Liver (tissue), 9 donors: ENCODE results near the gene DHRS1. TPM values are rescaled to one million over a fixed set of nuclear protein-coding genes. Genes with fewer than 3 reads are reported as not detected.

Experiments used
- DNase-seq: peaks from one replicate; pipeline ENCODE4 v3.0.0-alpha.2; 2017; ENCODE audit warnings: low spot score
- H3K27ac ChIP-seq, 2 donors: one replicate each; pipeline ENCODE4 v1.7.0; 2013; ENCODE audit warnings: inconsistent platforms in 2 of 2, low read length in 2 of 2, control low read depth in 1 of 2, low read depth in 1 of 2, mild to moderate bottlenecking in 1 of 2
- H3K27me3 ChIP-seq, 4 donors: one replicate each; pipeline versions ENCODE4 v1.6.1 to v1.7.0; 2013; ENCODE audit warnings: low read length in 3 of 4, inconsistent platforms in 1 of 4, mild to moderate bottlenecking in 1 of 4, moderate library complexity in 1 of 4; ENCODE audit not compliant: control insufficient read depth in 4 of 4, insufficient read depth in 4 of 4
- H3K36me3 ChIP-seq, 4 donors: one replicate each; pipeline versions ENCODE4 v1.6.1 to v1.7.0; 2013; ENCODE audit warnings: low read length in 3 of 4, mild to moderate bottlenecking in 3 of 4, low read depth in 1 of 4, moderate library complexity in 1 of 4; ENCODE audit not compliant: control insufficient read depth in 4 of 4, insufficient read depth in 3 of 4
- H3K4me1 ChIP-seq, 4 donors: one replicate each; pipeline versions ENCODE4 v1.6.1 to v1.7.0; 2013; ENCODE audit warnings: low read length in 3 of 4, mild to moderate bottlenecking in 3 of 4, moderate library complexity in 1 of 4; ENCODE audit not compliant: control insufficient read depth in 4 of 4, insufficient read depth in 4 of 4
- H3K4me3 ChIP-seq, 3 donors: one replicate each; pipeline versions ENCODE4 v1.6.1 to v1.7.0; 2013; ENCODE audit warnings: low read length in 3 of 3, control low read depth in 1 of 3, low read depth in 1 of 3, mild to moderate bottlenecking in 1 of 3
- H3K9ac ChIP-seq, 2 donors: one replicate each; pipeline ENCODE4 v1.7.0; 2013; ENCODE audit warnings: low read length in 2 of 2, mild to moderate bottlenecking in 2 of 2, moderate library complexity in 2 of 2, control low read depth in 1 of 2, low read depth in 1 of 2
- H3K9me3 ChIP-seq, 4 donors: one replicate each; pipeline versions ENCODE4 v1.6.1 to v1.7.0; 2013; ENCODE audit warnings: low read length in 3 of 4; ENCODE audit not compliant: control insufficient read depth in 4 of 4
- ATF3 ChIP-seq: IDR thresholded peaks from 2 replicates; pipeline ENCODE4 v1.6.1; 2016; ENCODE audit warnings: antibody characterized with exemption
- EGR1 ChIP-seq, 2 donors: IDR thresholded peaks; 2 replicates each; pipeline ENCODE4 v1.6.1; 2016 to 2018; ENCODE audit warnings: antibody characterized with exemption in 2 of 2, low read depth in 2 of 2
- FOXA1 ChIP-seq: IDR thresholded peaks from 2 replicates; pipeline ENCODE4 v1.6.1; 2016; ENCODE audit warnings: antibody characterized with exemption
- FOXA2 ChIP-seq: IDR thresholded peaks from 2 replicates; pipeline ENCODE4 v1.6.1; 2016; ENCODE audit warnings: antibody characterized with exemption
- GABPA ChIP-seq, 2 donors: IDR thresholded peaks in 1 of 2; conservative IDR thresholded peaks in 1 of 2; 2 replicates each; pipeline ENCODE4 v1.6.1; 2016; ENCODE audit warnings: antibody characterized with exemption in 2 of 2, mild to moderate bottlenecking in 1 of 2, moderate library complexity in 1 of 2
- HNF4A ChIP-seq, 2 donors: conservative IDR thresholded peaks; 2 replicates each; pipeline ENCODE4 v1.6.1; 2016; ENCODE audit warnings: antibody characterized with exemption in 2 of 2, mild to moderate bottlenecking in 2 of 2
- HNF4G ChIP-seq: IDR thresholded peaks from 2 replicates; pipeline ENCODE4 v1.6.1; 2016; ENCODE audit warnings: antibody characterized with exemption
- JUND ChIP-seq, 2 donors: IDR thresholded peaks; 2 replicates each; pipeline ENCODE4 v1.6.1; 2016; ENCODE audit warnings: antibody characterized with exemption in 2 of 2
- MAX ChIP-seq: IDR thresholded peaks from 2 replicates; pipeline ENCODE4 v1.6.1; 2016; ENCODE audit warnings: antibody characterized with exemption
- RAD21 ChIP-seq, 2 donors: IDR thresholded peaks; 2 replicates each; pipeline ENCODE4 v1.6.1; 2016; ENCODE audit warnings: antibody characterized with exemption in 2 of 2, mild to moderate bottlenecking in 2 of 2
- RXRA ChIP-seq, 2 donors: IDR thresholded peaks; 2 replicates each; pipeline ENCODE4 v1.6.1; 2017 to 2018; ENCODE audit warnings: antibody characterized with exemption in 2 of 2, mild to moderate bottlenecking in 1 of 2
- SP1 ChIP-seq: IDR thresholded peaks from 2 replicates; pipeline ENCODE4 v1.6.1; 2018; ENCODE audit warnings: antibody characterized with exemption, mild to moderate bottlenecking
- TAF1 ChIP-seq: conservative IDR thresholded peaks from 2 replicates; pipeline ENCODE4 v1.6.1; 2016; ENCODE audit warnings: antibody characterized with exemption, mild to moderate bottlenecking
- YY1 ChIP-seq: IDR thresholded peaks from 2 replicates; pipeline ENCODE4 v1.6.1; 2016; ENCODE audit warnings: antibody characterized with exemption, mild to moderate bottlenecking
- ZBTB33 ChIP-seq: IDR thresholded peaks from 2 replicates; pipeline ENCODE4 v1.6.1; 2016; ENCODE audit warnings: antibody characterized with exemption
- WGBS: extraction: QIAGEN DNeasy Blood & Tissue Kit; methylation state at CpG from one replicate; pipeline ENCODE4 v1.1.7; 2013; 5-methylcytosine and 5-hydroxymethylcytosine counted together
- polyA plus RNA-seq, 2 donors: library from polyadenylated mRNA; stranded (reverse) in 1 of 2; unstranded in 1 of 2; fragments of 200-250 nt in 1 of 2; fragments of >200 nt in 1 of 2; fragmentation: Nextera tagmentation in 1 of 2; extraction: Ambion mirVana in 1 of 2; gene quantifications; one replicate each; pipeline versions ENCODE4 v1.2.1 to v1.2.3, GENCODE V29; 2013 to 2015
- total RNA-seq, 2 donors: library from RNA; depleted of rRNA; stranded (reverse); fragments of >200 nt; gene quantifications; one replicate each; pipeline ENCODE4 v1.2.3, GENCODE V29; 2014
- TF ChIP-seq, protein P1 (sequence below): fragments of 150-350 bp; IDR thresholded peaks from 2 replicates; pipeline ENCODE4 v1.5.1; 2017; ENCODE audit warnings: improper control_type of control experiment, low read depth, low read length; ENCODE audit not compliant: missing input control
- TF ChIP-seq, protein P2 (sequence below): IDR thresholded peaks from 2 replicates; pipeline ENCODE4 v1.6.1; 2016; ENCODE audit warnings: antibody characterized with exemption, mild to moderate bottlenecking
- donor health status: healthy.
- donor health status: healthy.
- donor health status: healthy.
- donor health status: healthy.
- donor health status: healthy.

The DHRS1 gene
- total and polyA plus RNA-seq, 4 donors: 30.3 to 84.9 (median 50.2) TPM

DNA sequence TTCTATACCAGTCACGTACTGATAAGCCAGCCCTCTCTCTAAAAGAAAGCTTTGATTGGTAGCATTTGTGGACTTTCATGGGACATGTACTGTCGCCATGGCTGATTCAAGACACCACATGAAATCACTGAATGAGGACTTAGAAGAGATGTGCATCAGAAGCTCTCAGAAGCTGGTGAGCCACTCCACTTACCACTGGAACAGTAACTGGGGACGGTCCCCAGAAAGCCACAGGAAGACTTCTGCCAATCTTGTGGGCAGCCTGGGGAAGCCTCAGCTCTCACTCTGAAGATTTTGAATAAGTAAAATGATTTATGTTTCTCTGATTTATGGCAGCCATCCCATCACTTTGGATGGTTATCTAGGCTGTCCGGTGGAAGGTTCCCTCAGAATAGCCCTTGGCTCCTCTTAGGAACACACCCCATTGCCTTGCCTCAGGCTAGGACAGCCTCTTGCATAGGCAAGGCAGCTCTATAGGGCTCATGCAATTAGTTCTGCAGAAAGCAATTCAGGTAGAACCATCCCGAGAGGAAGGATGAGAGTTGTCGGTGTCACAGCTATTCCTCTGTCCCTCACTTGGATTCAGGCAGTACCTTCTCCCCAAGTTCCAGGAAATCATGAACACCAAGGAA is 9.8 kb downstream of the DHRS1 start:
- no peak overlapping the region for H3K9ac ChIP-seq
- no peaks in the 10 kb centered on the region for H3K9me3 ChIP-seq
- WGBS: 84% methylated on average over 6 of the region's 6 CpGs
- no peak overlapping the region for H3K4me3 ChIP-seq
- TF ChIP-seq YY1 (no peak), ATF3 (no peak), RXRA (IDR thresholded peaks at IDR 0.05) (no peak), HNF4A (conservative IDR thresholded peaks at IDR 0.05) (no peak), ZBTB33 (no peak), TAF1 (no peak), EGR1 (IDR thresholded peaks at IDR 0.05; ENCODE audit: low read depth in 2 of 2) (no peak), MAX (no peak), GABPA (IDR thresholded peaks at IDR 0.05 in 1 of 2, conservative IDR thresholded peaks at IDR 0.05 in 1 of 2) (no peak), SP1 (no peak), HNF4G (no peak), FOXA1 (no peak)
- TF ChIP-seq, protein P1, sequence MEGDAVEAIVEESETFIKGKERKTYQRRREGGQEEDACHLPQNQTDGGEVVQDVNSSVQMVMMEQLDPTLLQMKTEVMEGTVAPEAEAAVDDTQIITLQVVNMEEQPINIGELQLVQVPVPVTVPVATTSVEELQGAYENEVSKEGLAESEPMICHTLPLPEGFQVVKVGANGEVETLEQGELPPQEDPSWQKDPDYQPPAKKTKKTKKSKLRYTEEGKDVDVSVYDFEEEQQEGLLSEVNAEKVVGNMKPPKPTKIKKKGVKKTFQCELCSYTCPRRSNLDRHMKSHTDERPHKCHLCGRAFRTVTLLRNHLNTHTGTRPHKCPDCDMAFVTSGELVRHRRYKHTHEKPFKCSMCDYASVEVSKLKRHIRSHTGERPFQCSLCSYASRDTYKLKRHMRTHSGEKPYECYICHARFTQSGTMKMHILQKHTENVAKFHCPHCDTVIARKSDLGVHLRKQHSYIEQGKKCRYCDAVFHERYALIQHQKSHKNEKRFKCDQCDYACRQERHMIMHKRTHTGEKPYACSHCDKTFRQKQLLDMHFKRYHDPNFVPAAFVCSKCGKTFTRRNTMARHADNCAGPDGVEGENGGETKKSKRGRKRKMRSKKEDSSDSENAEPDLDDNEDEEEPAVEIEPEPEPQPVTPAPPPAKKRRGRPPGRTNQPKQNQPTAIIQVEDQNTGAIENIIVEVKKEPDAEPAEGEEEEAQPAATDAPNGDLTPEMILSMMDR: no peak
- peaks cover 2 to 29% (median 28%) of the 10 kb centered on the region in 4 donors for H3K4me1 ChIP-seq
- no peak for DNase-seq
- no peak overlapping the region for H3K27ac ChIP-seq
- H3K27me3 ChIP-seq: no peaks in the 10 kb centered on the region
- peaks cover 3 to 27% (median 13%) of the 10 kb centered on the region in 4 donors for H3K36me3 ChIP-seq

DNA sequence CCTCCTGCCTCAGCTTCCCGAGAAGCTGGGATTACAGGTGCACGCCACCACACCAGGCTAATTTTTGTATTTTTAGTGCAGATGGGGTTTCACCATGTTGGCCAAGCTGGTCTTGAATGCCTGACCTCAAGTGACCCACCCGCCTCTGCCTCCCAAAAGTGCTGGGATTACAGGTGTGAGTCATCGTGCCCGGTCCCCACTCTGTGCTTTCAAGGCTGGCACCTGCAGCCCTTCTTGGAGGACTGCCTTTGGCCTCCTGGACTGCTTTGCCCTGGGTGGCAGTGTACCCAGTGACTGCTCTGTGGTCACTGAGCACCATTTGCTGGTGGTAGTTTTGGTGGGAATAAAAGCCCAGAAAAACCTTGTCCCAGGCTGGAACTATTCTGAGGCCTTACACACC is 12.6 kb downstream of the DHRS1 start:
- WGBS: 90% methylated on average over 5 of the region's 5 CpGs
- no peaks in the 10 kb centered on the region for H3K9me3 ChIP-seq
- H3K36me3 ChIP-seq: peaks cover 3 to 22% (median 12%) of the 10 kb centered on the region in 4 donors
- H3K9ac ChIP-seq: no peak overlapping the region
- no peak overlapping the region for H3K4me3 ChIP-seq
- H3K4me1 ChIP-seq: peaks cover 0 to 16% (median 15%) of the 10 kb centered on the region in 4 donors
- H3K27me3 ChIP-seq: no peaks in the 10 kb centered on the region
- H3K27ac ChIP-seq: no peak overlapping the region
- no peak for DNase-seq
- TF ChIP-seq TAF1 (no peak), GABPA (IDR thresholded peaks at IDR 0.05 in 1 of 2, conservative IDR thresholded peaks at IDR 0.05 in 1 of 2) (no peak), MAX (no peak), ZBTB33 (no peak), RAD21 (IDR thresholded peaks at IDR 0.05) (no peak), EGR1 (IDR thresholded peaks at IDR 0.05; ENCODE audit: low read depth in 2 of 2) (no peak), FOXA1 (no peak), FOXA2 (no peak), ATF3 (no peak), JUND (IDR thresholded peaks at IDR 0.05) (no peak), RXRA (IDR thresholded peaks at IDR 0.05) (no peak), HNF4A (conservative IDR thresholded peaks at IDR 0.05) (no peak), YY1 (no peak)
- TF ChIP-seq, protein P1: no peak
- TF ChIP-seq, protein P2, sequence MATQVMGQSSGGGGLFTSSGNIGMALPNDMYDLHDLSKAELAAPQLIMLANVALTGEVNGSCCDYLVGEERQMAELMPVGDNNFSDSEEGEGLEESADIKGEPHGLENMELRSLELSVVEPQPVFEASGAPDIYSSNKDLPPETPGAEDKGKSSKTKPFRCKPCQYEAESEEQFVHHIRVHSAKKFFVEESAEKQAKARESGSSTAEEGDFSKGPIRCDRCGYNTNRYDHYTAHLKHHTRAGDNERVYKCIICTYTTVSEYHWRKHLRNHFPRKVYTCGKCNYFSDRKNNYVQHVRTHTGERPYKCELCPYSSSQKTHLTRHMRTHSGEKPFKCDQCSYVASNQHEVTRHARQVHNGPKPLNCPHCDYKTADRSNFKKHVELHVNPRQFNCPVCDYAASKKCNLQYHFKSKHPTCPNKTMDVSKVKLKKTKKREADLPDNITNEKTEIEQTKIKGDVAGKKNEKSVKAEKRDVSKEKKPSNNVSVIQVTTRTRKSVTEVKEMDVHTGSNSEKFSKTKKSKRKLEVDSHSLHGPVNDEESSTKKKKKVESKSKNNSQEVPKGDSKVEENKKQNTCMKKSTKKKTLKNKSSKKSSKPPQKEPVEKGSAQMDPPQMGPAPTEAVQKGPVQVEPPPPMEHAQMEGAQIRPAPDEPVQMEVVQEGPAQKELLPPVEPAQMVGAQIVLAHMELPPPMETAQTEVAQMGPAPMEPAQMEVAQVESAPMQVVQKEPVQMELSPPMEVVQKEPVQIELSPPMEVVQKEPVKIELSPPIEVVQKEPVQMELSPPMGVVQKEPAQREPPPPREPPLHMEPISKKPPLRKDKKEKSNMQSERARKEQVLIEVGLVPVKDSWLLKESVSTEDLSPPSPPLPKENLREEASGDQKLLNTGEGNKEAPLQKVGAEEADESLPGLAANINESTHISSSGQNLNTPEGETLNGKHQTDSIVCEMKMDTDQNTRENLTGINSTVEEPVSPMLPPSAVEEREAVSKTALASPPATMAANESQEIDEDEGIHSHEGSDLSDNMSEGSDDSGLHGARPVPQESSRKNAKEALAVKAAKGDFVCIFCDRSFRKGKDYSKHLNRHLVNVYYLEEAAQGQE: no peak
